GM19043 (cell line): ENCODE data around the gene TSPAN15.
"Not testable (repeated sequence)": the region's sequence is repeated elsewhere in the genome, so short reads cannot be mapped to it uniquely, and the experiment has no call there.

Source experiments
- ATAC-seq: cut with Tn5 transposase; IDR thresholded peaks from one replicate; pipeline ENCODE4 v1.9.1; 2021; ENCODE audit warnings: low read depth; ENCODE audit not compliant: unreplicated experiment

Gene TSPAN15

GRCh38 chr10:69481811-69482524, 30.7 kb downstream of the TSPAN15 start:
- ATAC-seq: no peak

GRCh38 chr10:69483963-69484362, 32.7 kb downstream of the TSPAN15 start:
- no peak for ATAC-seq

GRCh38 chr10:69484736-69485135, 33.5 kb downstream of the TSPAN15 start:
- no peak for ATAC-seq

GRCh38 chr10:69486922-69487730, 35.9 kb downstream of the TSPAN15 start:
- ATAC-seq: no peak

- ATAC-seq: not testable (repeated sequence)
Measured at GRCh38 chr10:69488149-69488844, 37.0 kb downstream of the TSPAN15 start.

- ATAC-seq: not testable (repeated sequence)
Measured at GRCh38 chr10:69488856-69489255, 37.6 kb downstream of the TSPAN15 start.

- ATAC-seq: no peak
Measured at GRCh38 chr10:69489506-69490090, 38.3 kb downstream of the TSPAN15 start.

GRCh38 chr10:69490876-69491275, 39.6 kb downstream of the TSPAN15 start:
- no peak for ATAC-seq

- ATAC-seq: no peak
Measured at GRCh38 chr10:69491611-69492010, 40.3 kb downstream of the TSPAN15 start.

GRCh38 chr10:69492091-69492745, 41.0 kb downstream of the TSPAN15 start:
- no peak for ATAC-seq

- no peak for ATAC-seq
Measured at GRCh38 chr10:69492746-69493462, 41.6 kb downstream of the TSPAN15 start.

GRCh38 chr10:69494626-69495558, 43.6 kb downstream of the TSPAN15 start:
- ATAC-seq: no peak

GRCh38 chr10:69495666-69496065, 44.4 kb downstream of the TSPAN15 start:
- no peak for ATAC-seq

- no peak for ATAC-seq
Measured at GRCh38 chr10:69496352-69497230, 45.3 kb downstream of the TSPAN15 start.

GRCh38 chr10:69497231-69497561, 45.9 kb downstream of the TSPAN15 start:
- ATAC-seq: no peak

GRCh38 chr10:69497611-69498390, 46.5 kb downstream of the TSPAN15 start:
- ATAC-seq: no peak
